Muscle of arm (tissue), 12 donors: Measurements from ENCODE around the gene PTPN7. TPM values are rescaled to one million over a fixed set of nuclear protein-coding genes. Genes with fewer than 3 reads are reported as not detected.

Experiments used
- DNase-seq: peaks from one replicate; pipeline ENCODE4 v3.0.0-alpha.2; 2013
- polyA plus RNA-seq, 12 donors: library from polyadenylated mRNA; unstranded; fragments of 120-200 nt; gene quantifications; one replicate each; pipeline ENCODE4 v1.2.1, GENCODE V29; 2013; ENCODE audit not compliant: insufficient read length in 12 of 12

PTPN7 gene
- polyA plus RNA-seq, 12 donors, result 0.46 to 4.9 (median 0.66) TPM; not detected in 2

DNA sequence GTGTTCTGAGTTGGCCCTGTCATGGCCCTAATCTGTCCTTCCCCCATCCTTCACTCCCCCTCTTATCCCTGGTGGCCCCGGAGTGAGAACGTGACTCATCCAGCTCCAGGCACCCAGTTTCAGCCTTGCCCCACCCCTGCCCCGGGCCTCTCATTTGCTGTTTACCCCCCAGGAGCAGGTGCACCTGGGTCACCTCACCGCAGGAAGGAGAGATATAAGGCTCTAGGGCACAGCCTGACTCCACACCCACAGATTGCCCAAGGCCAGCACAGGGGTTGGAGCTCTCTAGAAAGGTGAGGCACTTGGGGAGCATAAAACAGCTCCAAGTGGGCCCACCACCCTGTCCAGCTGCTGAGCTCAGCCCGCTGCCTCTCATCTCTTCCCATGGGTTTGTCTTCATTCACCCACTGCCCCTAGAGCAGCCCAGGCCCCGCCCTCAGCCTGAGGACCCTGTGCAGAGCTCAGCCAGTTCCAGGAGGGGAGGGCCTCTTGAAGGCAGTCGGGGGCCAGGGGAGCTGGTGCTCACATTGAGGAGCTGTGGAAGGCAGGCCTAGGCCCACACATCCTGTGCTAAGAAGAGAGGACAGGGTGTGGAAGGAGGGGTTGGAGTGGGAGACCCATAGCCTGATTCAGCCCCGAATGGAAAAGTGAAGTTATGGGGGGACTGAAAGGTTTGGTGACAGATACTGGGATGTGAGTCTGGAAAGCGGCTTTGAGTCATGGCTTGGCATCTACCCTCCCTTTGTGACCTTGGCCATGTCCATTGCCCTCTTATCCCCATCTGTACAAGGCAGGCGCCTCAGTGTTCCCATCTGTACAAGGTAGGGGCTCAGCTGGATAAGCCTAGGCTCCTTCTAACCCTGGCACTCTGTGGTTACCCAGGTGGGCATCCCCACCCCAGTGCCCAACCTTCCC is 53.8 kb downstream of the PTPN7 start:
- no peak for DNase-seq

DNA sequence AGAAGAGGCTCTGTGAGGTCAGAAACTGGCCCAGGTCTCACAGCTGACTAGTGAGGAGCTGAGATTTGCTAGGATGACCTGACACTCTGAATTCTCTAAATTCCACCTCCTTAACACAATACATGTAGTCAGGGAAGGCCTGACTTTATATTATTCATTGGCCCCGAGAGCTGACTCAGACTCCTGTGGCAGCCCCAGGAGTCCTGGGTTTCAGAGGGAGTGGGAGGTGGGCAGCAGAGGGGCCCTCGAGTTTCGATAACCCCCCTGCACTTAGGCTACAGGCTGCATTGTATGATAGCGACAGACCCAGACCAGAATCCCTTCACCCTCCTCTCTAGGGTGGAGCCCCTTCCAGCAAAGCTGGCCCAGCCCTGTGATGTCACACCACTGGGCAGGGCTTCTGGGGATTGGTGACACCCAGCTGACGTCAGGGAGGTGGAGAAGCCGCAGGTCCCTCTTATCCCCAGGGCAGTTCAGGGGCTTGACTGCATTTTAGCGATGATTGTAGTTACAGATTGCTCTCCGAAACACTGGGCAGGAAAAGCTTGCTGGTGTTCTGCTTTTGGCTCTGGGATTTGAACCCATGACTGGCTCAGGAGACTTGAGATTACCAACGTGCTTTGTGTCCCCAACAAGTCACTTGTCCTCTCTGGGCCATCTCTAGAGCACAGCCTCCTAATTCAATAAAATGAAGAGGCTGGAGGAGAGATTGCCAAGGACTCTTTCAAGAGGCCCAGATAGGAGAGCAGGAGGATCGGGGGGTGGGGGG is 54.6 kb downstream of the PTPN7 start:
- DNase-seq, result no peak

DNA sequence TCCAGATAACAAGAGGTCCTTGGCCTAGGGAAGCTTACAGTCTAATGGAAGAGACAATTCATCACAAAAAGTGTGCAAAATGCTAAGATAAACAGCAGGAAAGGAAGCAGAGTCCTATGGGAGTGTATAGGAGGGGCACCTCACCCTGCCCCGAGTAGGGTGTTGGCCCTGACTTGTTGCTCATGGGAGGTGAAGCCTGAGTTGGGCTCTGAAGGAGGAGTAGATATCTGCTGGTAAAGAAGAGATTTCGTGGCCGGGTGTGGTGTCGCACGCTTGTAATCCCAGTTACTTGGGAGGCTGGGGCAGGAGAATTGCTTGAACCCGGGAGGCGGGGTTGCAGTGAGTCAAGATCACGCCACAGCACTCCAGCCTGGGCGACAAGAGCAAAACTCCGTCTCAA is 56.3 kb downstream of the PTPN7 start:
- no peak for DNase-seq

DNA sequence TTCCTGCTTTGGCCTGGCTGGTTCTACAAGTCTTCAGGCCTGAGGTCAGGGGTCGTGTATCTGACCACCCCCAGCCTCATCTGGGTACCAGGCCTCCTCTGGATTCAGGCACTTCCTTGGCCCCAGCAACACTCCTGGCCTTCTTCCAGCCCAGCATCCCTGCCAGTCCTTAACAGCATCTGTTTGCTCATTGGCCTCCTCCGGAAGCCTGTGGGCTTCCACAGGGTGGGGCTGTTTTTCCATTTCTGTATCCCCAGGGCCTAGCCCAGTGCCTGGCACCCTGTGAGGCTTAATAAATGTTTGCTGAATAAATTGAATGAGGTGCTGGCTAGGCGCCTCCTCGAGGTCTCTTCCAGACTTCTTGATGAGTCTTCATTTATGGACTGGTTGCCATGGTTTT is 59.2 kb downstream of the PTPN7 start:
- no peak for DNase-seq

Other genes starting within 250 kb of the PTPN7 start
- gene LMOD1, start 214.1 kb downstream of the PTPN7 start, polyA plus RNA-seq, result 10 to 100 TPM in 11 of 12 donors, not detected in 1; 16.6 to 60.8 (median 31.7) TPM
- gene TIMM17A, start 205.1 kb downstream of the PTPN7 start, polyA plus RNA-seq, result 10 to 100 TPM in 11 of 12 donors, not detected in 1; 29.6 to 56.5 (median 39.9) TPM
- 10 to 100 TPM in 11 of 12 donors, not detected in 1; 18.3 to 40.7 (median 21.6) TPM for gene RNPEP, start 178.0 kb downstream of the PTPN7 start, polyA plus RNA-seq
- 100 to 1,000 TPM in 1 of 12 donors, 1 to 10 TPM in 2, under 1 TPM in 7, not detected in 2; 0.16 to 182 (median 0.67) TPM for gene ELF3, start 150.0 kb downstream of the PTPN7 start, polyA plus RNA-seq
- gene GPR37L1, start 37.7 kb downstream of the PTPN7 start, polyA plus RNA-seq, result under 1 TPM in 10 of 12 donors, not detected in 2; 0.03 to 0.32 (median 0.08) TPM
- gene ARL8A, start 15.9 kb downstream of the PTPN7 start, polyA plus RNA-seq, result 10 to 100 TPM in 11 of 12 donors, not detected in 1; 35.1 to 65.4 (median 40.3) TPM
- 10 to 100 TPM in 1 of 12 donors, 1 to 10 TPM in 6, under 1 TPM in 3, not detected in 2; 0.20 to 32.4 (median 1.5) TPM for gene LGR6, start 33.2 kb upstream of the PTPN7 start, polyA plus RNA-seq
- gene UBE2T, start 181.3 kb upstream of the PTPN7 start, polyA plus RNA-seq, result 10 to 100 TPM in 10 of 12 donors, not detected in 2; 14.0 to 29.5 (median 24.0) TPM
- 100 to 1,000 TPM in 2 of 12 donors, 10 to 100 TPM in 9, not detected in 1; 61.9 to 102 (median 85.5) TPM for gene PPP1R12B, start 188.1 kb upstream of the PTPN7 start, polyA plus RNA-seq